ENCODE results near the gene TOR1AIP1.

Gene TOR1AIP1

DNA sequence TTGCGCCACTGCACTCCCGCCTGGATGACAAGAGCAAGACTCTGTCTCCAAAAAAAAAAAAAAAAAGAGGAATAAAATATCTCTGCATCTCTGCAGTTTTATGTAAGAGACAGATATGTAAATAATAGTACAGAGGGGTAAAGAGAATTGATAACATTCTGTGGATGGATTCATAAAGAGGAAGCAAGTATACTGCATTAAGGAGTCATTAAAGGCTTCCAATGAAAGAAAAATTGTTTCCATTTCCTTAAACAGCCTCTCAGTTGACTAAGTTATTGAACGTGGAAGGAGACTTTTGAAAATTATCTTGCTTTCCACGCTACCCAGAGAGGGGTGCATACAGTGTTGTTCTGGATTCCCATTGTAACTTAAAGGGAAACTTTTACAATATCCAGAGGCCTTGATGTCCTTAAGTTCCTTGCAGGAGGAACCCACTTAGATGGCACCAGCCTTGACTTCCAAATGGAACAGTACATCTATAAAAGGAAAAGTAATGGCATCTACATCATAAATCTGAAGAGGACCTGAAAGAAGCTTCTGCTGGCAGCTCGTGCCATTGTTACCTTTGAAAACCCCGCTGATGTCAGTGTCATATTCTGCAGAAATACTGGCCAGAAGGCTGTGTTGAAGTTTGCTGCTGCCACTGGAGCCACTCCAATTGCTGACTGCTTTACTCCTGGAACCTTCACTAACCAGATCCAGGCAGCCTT, 86.4 kb downstream of the TOR1AIP1 start:
- POLR2A ChIA-PET, result no interaction called here
- CTCF ChIA-PET, result interaction anchor here (1.5 kb wide), 1 partner anchor 54 kb away, joined by 3 read pairs; no protein-coding TSS in a partner anchor
- H3K4me3 ChIP-seq (ENCODE audit: low read depth, low read length), result no peak overlapping the region

DNA sequence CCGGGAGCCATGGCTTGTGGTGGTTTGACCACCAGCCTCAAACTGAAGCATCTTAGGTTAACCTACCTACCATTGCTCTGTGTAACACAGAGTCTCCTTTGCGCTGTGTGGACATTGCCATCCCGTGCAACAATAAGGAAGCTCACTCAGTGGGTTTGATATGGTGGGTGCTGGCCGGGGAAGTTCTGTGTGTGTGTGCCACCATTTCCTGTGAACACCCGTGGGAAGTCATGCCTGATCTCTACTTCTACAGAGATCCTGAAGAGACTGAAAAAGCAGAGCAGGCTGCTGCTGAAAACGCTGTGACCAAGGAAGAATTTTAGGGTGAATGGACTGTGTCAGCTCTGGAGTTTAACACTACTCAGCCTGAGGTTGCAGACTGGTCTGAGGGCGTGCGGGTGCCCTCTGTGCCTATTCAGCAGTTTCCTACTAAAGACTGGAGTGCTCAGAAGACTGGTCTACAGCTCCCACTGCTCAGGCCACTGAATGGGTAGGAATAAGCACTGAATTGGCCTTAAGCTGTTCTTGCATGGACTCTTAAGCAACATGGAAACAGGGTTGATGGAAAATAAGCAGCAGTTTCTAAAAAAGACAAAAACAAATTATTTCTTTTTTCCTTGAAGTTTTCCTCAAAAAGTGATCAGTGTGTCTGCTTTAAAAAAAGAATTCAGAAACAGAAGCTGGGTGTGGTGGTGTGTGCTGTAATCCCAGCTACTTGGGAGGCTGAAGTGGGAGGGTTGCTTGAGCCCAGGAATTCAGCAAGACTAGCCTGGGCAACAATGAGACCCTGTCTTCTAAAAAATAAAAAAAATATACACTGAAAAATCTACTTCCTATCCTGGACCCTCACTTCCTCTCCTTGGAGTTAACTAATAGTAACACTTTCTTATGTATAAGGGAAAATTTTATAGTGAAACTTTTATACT, 87.2 kb downstream of the TOR1AIP1 start:
- DNase-seq (ENCODE audit: low read depth, low spot score), result no peak
- TF ChIP-seq, protein P1, sequence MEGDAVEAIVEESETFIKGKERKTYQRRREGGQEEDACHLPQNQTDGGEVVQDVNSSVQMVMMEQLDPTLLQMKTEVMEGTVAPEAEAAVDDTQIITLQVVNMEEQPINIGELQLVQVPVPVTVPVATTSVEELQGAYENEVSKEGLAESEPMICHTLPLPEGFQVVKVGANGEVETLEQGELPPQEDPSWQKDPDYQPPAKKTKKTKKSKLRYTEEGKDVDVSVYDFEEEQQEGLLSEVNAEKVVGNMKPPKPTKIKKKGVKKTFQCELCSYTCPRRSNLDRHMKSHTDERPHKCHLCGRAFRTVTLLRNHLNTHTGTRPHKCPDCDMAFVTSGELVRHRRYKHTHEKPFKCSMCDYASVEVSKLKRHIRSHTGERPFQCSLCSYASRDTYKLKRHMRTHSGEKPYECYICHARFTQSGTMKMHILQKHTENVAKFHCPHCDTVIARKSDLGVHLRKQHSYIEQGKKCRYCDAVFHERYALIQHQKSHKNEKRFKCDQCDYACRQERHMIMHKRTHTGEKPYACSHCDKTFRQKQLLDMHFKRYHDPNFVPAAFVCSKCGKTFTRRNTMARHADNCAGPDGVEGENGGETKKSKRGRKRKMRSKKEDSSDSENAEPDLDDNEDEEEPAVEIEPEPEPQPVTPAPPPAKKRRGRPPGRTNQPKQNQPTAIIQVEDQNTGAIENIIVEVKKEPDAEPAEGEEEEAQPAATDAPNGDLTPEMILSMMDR (IDR thresholded peaks at IDR 0.05; ENCODE audit: insufficient read depth, low read length, missing control alignments), result no peak
- ChIA-PET POLR2A (no interaction called here), CTCF (interaction anchor here (1.1 to 1.5 kb wide), 3 partner anchors 55 to 212 kb away, joined by 3 read pairs; no protein-coding TSS in a partner anchor)
- no peak overlapping the region for H3K4me3 ChIP-seq (ENCODE audit: low read depth, low read length)

More for the DNA sequence above, 86.4 kb downstream of the TOR1AIP1 start:
- TF ChIP-seq, protein P1 (IDR thresholded peaks at IDR 0.05; ENCODE audit: insufficient read depth, low read length, missing control alignments), result no peak
- DNase-seq (ENCODE audit: low read depth, low spot score), result no peak

Data from AG04449 (cell line).